Astrocyte (in vitro differentiated cells and primary cell): ENCODE data around the gene C1QTNF5. TPM values are rescaled to one million over a fixed set of nuclear protein-coding genes. Genes with fewer than 3 reads are reported as not detected.
"Not testable (repeated sequence)": the region's sequence is repeated elsewhere in the genome, so short reads cannot be mapped to it uniquely, and the experiment has no call there.

Source experiments
- DNase-seq: peaks from one replicate; pipeline ENCODE4 v3.0.0-alpha.2; 2010; ENCODE audit warnings: low read depth
- FAIRE-seq: peaks from 2 replicates; lab custom pipeline; 2011; peaks lifted over from hg19 to GRCh38; lab: Jason Lieb, UNC
- H2AFZ ChIP-seq: 2 replicates; pipeline ENCODE4 v1.6.0; 2012; ENCODE audit warnings: low read depth, low read length, inconsistent platforms
- H3K27ac ChIP-seq: 2 replicates; pipeline ENCODE4 v1.5.1; 2011; ENCODE audit warnings: low read depth, low read length, inconsistent platforms
- H3K27me3 ChIP-seq: 2 replicates; pipeline ENCODE4 v1.6.0; 2011; ENCODE audit warnings: low read length, inconsistent platforms; ENCODE audit not compliant: insufficient read depth
- H3K36me3 ChIP-seq: 2 replicates; pipeline ENCODE4 v1.5.1; 2011; ENCODE audit warnings: low read length, inconsistent platforms; ENCODE audit not compliant: insufficient read depth
- H3K4me1 ChIP-seq: 2 replicates; pipeline ENCODE4 v1.5.1; 2011; ENCODE audit warnings: low read length, inconsistent platforms; ENCODE audit not compliant: insufficient read depth
- H3K4me2 ChIP-seq: 2 replicates; pipeline ENCODE4 v1.6.0; 2012; ENCODE audit warnings: low read length, inconsistent platforms
- H3K4me3 ChIP-seq: 2 replicates; pipeline ENCODE4 v1.5.1; 2011; ENCODE audit warnings: low read depth, mild to moderate bottlenecking, low read length, inconsistent platforms; ENCODE audit not compliant: insufficient read depth
- H3K79me2 ChIP-seq: 2 replicates; pipeline ENCODE4 v1.6.0; 2012; ENCODE audit warnings: mild to moderate bottlenecking, low read length, inconsistent platforms; ENCODE audit not compliant: insufficient read depth
- H3K9ac ChIP-seq: 2 replicates; pipeline ENCODE4 v1.6.0; 2012; ENCODE audit warnings: mild to moderate bottlenecking, low read length, inconsistent platforms
- H3K9me3 ChIP-seq: 2 replicates; pipeline ENCODE4 v1.5.1; 2012; ENCODE audit warnings: low read depth, mild to moderate bottlenecking, low read length, inconsistent platforms; ENCODE audit not compliant: insufficient read depth
- H4K20me1 ChIP-seq: 2 replicates; pipeline ENCODE4 v1.6.0; 2012; ENCODE audit warnings: low read length, inconsistent platforms; ENCODE audit not compliant: insufficient read depth
- H3K27ac Mint-ChIP-seq: one replicate; pipeline ENCODE4 v1.8.0; 2021; ENCODE audit warnings: mild to moderate bottlenecking, mixed read lengths; ENCODE audit not compliant: unreplicated experiment
- H3K27me3 Mint-ChIP-seq: one replicate; pipeline ENCODE4 v1.8.0; 2021; ENCODE audit warnings: low read depth, mixed read lengths; ENCODE audit not compliant: unreplicated experiment
- H3K36me3 Mint-ChIP-seq: one replicate; pipeline ENCODE4 v1.8.0; 2021; ENCODE audit warnings: low read depth, mixed read lengths; ENCODE audit not compliant: unreplicated experiment
- H3K4me1 Mint-ChIP-seq: one replicate; pipeline ENCODE4 v1.8.0; 2021; ENCODE audit warnings: low read depth, mixed read lengths; ENCODE audit not compliant: unreplicated experiment
- H3K4me3 Mint-ChIP-seq: one replicate; pipeline ENCODE4 v1.8.0; 2021; ENCODE audit warnings: mild to moderate bottlenecking, moderate library complexity, mixed read lengths; ENCODE audit not compliant: unreplicated experiment
- H3K9me3 Mint-ChIP-seq: one replicate; pipeline ENCODE4 v1.8.0; 2021; ENCODE audit warnings: mild to moderate bottlenecking, mixed read lengths; ENCODE audit not compliant: unreplicated experiment
- CTCF ChIP-seq: IDR thresholded peaks from 2 replicates; pipeline ENCODE4 v1.5.1; 2011; ENCODE audit warnings: low read depth, mild to moderate bottlenecking, inconsistent platforms, low read length, moderate library complexity; ENCODE audit not compliant: insufficient read depth
- EZH2 ChIP-seq: IDR thresholded peaks from 2 replicates; pipeline ENCODE4 v1.6.1; 2012; ENCODE audit warnings: mild to moderate bottlenecking, low read length, inconsistent platforms; ENCODE audit not compliant: insufficient read depth
- total RNA-seq: library from RNA; stranded (reverse); gene quantifications from 2 replicates; pipeline ENCODE4 v1.2.1, GENCODE V29; 2021

Gene C1QTNF5
- total RNA-seq, 1 donor from 2014 or later: 6.3 TPM

- Histone ChIP-seq H3K36me3 (no peaks in the 10 kb centered on the region), H3K4me2 (no peak overlapping the region), H3K9ac (no peak overlapping the region), H2AFZ (no peak overlapping the region), H3K79me2 (no peaks in the 10 kb centered on the region), H4K20me1 (no peaks in the 10 kb centered on the region), H3K27ac (no peak overlapping the region), H3K27me3 (peaks cover 7% of the 10 kb centered on the region), H3K4me1 (no peaks in the 10 kb centered on the region), H3K9me3 (no peaks in the 10 kb centered on the region), H3K4me3 (no peak overlapping the region)
- FAIRE-seq: no peak
- TF ChIP-seq EZH2 (no peak), CTCF (no peak)
- H3K27me3 Mint-ChIP-seq: peaks cover 7% of the 10 kb centered on the region
- no peak overlapping the region for H3K27ac Mint-ChIP-seq
- DNase-seq: no peak
- H3K4me1 Mint-ChIP-seq: no peaks in the 10 kb centered on the region
- H3K9me3 Mint-ChIP-seq: no peaks in the 10 kb centered on the region
- H3K4me3 Mint-ChIP-seq: no peak overlapping the region
- no peaks in the 10 kb centered on the region for H3K36me3 Mint-ChIP-seq
Observed at GRCh38 chr11:119388103-119388502, 47.4 kb upstream of the C1QTNF5 start.

DNA sequence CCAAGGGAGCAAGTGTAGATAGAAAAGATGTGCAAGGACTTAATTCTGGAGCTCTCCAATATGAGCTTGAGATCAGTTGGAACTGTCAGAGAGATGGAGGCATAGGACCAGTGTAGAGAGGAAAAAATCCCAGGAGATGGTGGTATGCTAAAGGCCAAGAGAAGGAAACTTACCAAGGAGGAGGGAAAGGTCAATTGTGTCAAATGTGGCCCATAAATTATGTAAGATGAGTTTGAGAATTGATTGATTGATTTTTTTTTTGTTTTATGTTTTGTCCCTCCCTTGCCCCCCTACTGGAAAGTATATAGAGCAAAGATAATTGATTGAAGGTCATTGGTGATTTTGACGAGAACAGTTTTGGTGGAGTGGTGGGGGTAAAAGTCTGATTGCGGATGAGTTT lies 43.6 kb upstream of the C1QTNF5 start:
- no peak overlapping the region for H2AFZ ChIP-seq
- FAIRE-seq (no peak), DNase-seq (no peak)
- no peak overlapping the region for H3K27ac Mint-ChIP-seq
- peaks cover 4% of the 10 kb centered on the region for H3K27me3 Mint-ChIP-seq
- H3K9me3 Mint-ChIP-seq: no peaks in the 10 kb centered on the region
- H3K27ac ChIP-seq: no peak overlapping the region
- no peaks in the 10 kb centered on the region for H3K4me1 Mint-ChIP-seq
- no peaks in the 10 kb centered on the region for H3K36me3 ChIP-seq
- TF ChIP-seq CTCF (no peak), EZH2 (no peak)
- H3K4me2 ChIP-seq: no peak overlapping the region
- no peak overlapping the region for H3K9ac ChIP-seq
- H3K27me3 ChIP-seq: peaks cover 9% of the 10 kb centered on the region
- no peak overlapping the region for H3K4me3 ChIP-seq
- H3K4me1 ChIP-seq: peaks cover 12% of the 10 kb centered on the region
- no peaks in the 10 kb centered on the region for H3K9me3 ChIP-seq
- no peaks in the 10 kb centered on the region for H4K20me1 ChIP-seq
- no peak overlapping the region for H3K4me3 Mint-ChIP-seq
- H3K36me3 Mint-ChIP-seq: no peaks in the 10 kb centered on the region
- no peaks in the 10 kb centered on the region for H3K79me2 ChIP-seq

DNA sequence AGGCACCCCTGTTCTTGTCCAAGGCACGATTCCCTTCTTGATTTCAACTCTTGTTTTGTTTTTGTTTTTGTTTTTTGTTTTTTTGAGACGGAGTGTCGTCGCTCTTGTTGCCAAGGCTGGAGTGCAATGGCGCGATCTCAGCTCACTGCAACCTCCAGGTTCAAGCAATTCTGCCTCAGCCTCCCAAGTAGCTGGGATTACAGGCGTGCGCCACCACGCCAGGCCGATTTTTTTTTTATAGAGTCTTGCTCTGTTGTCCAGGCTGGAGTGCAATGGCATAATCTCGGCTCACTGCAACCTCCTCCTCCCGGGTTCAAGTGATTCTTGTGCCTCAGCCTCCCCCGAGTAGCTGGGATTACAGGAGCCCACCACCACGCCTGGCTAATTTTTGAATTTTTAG lies 41.8 kb upstream of the C1QTNF5 start:
- peak overlapping the region; percentile 69 for H3K9ac ChIP-seq
- H3K27me3 Mint-ChIP-seq, H3K4me3 ChIP-seq, H3K36me3 ChIP-seq, H3K27ac ChIP-seq, DNase-seq, H3K9me3 ChIP-seq, H3K9me3 Mint-ChIP-seq, H3K36me3 Mint-ChIP-seq, H4K20me1 ChIP-seq, H3K4me3 Mint-ChIP-seq, H3K4me1 Mint-ChIP-seq, H3K27me3 ChIP-seq, H3K79me2 ChIP-seq, FAIRE-seq, H3K27ac Mint-ChIP-seq: not testable (repeated sequence)
- peaks cover 12% of the 10 kb centered on the region for H3K4me1 ChIP-seq
- peak overlapping the region; percentile 91 for H3K4me2 ChIP-seq
- peak overlapping the region; percentile 79 for H2AFZ ChIP-seq
